ENCODE data around the gene GARIN1A.

The GARIN1A gene

DNA sequence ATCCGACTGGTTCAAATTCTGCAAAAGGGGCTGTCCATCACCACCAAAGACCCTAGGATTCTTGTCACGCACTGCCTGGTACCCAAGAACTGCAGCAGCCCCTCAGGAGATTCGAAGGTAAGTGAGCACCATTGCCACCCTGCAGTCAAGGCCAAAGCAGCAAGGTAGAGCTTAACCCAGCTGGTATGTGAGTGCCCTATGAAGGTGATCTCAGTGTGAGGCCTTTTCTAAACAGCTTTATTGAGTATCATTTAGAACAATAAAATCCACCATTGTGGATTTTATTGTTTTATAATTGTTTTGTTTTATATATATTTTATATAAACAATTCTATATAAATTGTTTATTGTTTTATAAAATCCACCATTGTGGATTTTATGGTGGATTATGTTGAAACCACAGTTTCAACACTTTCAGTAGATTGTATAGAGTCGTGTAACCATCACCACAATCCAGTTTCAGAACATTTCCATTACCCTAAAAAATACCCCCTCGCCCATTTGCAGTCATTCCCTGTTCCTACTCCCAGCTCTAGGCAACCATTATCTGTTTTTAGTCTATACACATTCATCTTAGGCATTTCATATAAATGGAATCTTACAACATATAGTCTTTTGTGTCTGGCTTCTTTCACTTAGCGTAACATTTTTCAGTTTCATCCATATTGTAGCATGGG, 47.0 kb downstream of the GARIN1A start:
- no peak for DNase-seq

DNA sequence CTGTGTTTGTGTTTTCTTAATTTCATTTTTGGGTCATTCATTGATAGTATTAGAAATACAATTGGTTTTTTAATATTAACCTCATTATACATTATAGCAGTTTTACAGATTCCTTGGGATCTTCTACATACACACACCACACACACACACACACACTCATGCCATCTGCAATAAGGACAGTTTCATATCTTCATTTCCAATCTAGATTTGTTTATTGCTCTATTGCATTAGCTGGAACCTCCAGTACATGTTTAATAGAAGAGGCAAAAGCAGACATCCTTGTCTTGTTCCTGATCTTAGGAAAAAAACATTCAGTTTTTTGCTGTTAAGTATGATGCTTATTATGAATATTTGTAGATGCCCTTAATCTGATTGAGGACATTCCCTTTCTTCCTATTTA, 49.3 kb downstream of the GARIN1A start:
- DNase-seq: no peak

Measured in NCI-H2029 treated with DMSO at 0.1 percent for 48 hours (cell line).